NCI-H1092 treated with DMSO at 0.1 percent for 48 hours (cell line): ENCODE measurements around the gene SORCS2.

Source experiments
- DNase-seq: peaks from one replicate; lab custom pipeline; 2025; lab: John Stamatoyannopoulos, UW

The SORCS2 gene

DNA sequence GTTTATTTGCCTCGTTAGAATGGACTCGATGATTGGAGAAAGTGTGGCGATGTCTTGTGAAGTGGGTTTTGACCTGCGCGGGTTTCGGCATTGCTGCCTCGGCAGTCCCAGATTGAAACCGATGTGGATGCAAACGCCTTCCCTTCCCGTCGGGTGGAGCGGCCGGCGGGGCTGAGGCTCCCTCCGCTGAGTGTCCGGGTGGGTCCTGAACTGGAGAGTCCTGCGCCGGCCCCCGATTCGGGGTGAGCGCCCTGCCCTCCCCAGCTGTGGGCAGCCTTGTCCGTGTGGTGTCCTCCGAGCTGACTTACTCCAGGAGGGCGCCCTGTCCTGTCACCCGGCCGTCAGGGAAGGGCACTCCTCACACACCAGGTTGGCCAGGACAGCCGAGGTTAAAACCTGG is 317.7 kb downstream of the SORCS2 start:
- DNase-seq = no peak

DNA sequence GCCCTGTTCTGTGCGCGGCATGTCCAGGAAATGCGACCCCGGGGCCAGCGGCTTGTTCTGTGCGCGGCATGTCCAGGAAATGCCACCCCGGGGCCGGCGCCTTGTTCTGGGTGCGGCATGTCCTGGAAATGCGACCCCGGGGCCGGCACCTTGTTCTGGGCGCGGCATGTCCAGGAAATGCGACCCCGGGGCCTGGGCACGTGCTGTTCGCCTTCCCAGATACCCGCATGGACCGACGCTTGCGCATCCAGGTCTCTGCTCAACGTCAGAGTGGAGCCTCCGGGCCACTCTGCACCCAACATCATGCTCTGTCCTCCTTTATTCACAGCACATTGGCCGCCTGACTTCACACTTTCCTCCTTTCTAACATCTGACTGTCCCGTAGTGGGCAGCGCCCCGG is 318.2 kb downstream of the SORCS2 start:
- no peak for DNase-seq

- DNase-seq = no peak
These were observed 319.2 kb downstream of the SORCS2 start for GRCh38 chr4:7511525-7511924.

GRCh38 chr4:7512428-7512827 is 320.1 kb downstream of the SORCS2 start:
- no peak for DNase-seq

GRCh38 chr4:7512946-7513345 is 320.6 kb downstream of the SORCS2 start:
- no peak for DNase-seq

GRCh38 chr4:7513671-7514070 is 321.3 kb downstream of the SORCS2 start:
- no peak for DNase-seq

DNA sequence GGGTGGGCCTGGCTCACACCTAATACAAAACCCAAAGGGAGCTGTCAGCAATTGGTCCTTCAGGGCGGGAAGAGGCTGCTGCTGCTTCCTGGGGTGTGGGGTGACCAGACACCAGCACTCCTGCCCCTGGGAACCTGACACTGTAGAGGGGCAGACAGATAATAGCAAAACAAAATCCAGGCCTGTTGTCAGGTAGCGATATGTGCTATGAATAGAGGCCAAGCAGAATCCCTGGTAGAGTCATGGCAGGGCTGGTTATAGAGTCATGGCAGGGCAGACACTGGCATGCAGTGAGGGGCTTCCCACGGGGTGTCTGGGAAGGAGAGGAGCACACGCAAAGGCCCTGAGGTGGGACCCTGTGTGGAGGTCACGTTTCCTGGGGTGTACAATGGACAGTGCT is 321.9 kb downstream of the SORCS2 start:
- DNase-seq = no peak

DNA sequence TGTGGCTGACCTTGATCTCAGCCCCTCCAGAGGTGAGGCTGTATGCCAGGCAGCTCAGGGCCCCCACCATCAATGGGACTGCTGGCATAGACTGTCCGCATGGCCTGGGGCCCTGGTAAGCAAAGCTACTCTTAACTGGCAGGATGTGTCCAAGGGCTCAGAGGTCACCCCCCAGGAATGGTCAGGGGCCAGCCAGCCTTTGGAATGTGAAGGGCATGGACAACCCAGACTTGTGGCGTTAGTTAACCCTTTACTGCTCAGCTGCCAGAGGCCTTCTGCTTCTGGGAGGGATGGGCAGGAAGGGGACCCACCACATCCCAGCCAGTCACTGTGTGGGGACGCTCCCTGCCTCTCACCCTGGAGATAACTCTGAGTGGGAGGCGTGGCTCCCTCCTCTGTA is 322.5 kb downstream of the SORCS2 start:
- DNase-seq = no peak

DNA sequence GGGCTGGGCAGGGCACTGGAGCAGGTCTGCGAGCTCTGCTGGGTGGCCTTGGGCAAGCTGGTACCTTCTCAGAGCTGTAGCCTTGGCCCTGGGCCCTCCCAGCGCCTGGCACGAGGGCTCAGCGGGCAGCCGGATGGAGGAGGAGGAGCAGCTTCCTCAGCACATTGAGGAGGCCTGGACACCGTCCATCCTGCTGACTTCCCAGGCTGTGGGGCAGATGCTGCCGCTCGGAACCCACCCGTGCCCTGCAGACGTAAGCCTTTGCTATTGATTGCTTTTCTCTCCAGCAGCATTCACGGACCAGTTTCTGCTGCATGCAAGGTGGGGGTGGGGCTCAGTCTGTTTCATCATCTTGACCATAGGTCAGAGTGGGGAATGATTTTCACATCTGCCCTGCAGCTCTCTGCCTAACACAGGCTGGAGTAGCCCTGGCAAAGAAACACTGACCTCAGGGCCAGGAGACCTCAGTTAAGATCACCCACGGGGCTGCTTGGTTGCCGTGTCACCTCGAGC is 323.1 kb downstream of the SORCS2 start:
- no peak for DNase-seq

DNA sequence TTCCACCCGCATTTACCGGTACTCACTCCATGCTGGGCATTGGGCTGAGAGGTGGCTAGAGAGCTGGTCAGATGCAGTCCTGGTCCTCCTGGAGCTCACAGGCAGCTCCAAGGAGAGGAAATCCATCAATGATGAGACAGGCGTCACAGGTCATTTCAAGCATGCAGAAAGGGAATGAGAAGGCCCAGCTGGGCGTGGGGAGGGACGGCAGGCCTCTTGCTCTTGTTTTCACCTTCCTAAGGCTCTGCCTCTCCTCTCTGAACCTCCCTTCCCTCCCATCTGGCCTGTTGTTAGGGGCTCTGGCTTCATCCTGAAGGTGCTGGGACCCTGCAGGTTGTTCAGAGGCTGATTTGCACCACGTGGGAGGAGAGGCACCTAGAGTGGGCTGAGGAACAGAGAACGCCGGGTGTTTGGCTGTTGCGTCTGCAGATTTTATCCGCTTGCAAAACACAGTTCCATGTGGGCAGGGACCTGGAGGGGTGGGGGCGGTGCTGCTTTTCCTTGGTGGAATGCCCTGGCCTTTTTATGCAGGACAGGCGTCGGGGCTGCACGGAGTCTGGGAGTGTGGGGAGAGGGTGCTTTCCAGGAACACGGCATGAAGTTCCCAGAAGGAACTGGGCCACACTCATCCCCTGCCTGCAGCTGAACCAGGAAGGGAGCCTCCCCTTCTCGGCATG is 323.9 kb downstream of the SORCS2 start:
- DNase-seq = no peak

DNA sequence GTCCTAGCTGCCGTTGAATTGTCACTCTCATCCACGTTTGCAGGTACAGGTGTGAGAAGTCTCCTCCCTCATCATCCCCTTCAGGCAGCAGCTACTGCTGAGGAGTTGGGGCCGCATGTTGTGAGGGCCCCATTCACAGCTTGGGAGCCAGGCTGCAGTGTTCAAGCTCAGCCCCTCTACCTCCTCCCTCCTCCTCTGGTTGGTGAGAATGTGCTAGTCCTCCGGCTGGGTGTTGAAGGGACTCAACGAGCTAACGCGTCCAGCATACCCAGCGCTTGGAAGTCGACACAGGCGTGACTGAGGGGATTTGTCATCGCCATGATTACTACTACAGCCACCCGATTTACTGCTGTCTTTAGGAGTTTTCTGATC is 324.4 kb downstream of the SORCS2 start:
- DNase-seq = no peak

DNA sequence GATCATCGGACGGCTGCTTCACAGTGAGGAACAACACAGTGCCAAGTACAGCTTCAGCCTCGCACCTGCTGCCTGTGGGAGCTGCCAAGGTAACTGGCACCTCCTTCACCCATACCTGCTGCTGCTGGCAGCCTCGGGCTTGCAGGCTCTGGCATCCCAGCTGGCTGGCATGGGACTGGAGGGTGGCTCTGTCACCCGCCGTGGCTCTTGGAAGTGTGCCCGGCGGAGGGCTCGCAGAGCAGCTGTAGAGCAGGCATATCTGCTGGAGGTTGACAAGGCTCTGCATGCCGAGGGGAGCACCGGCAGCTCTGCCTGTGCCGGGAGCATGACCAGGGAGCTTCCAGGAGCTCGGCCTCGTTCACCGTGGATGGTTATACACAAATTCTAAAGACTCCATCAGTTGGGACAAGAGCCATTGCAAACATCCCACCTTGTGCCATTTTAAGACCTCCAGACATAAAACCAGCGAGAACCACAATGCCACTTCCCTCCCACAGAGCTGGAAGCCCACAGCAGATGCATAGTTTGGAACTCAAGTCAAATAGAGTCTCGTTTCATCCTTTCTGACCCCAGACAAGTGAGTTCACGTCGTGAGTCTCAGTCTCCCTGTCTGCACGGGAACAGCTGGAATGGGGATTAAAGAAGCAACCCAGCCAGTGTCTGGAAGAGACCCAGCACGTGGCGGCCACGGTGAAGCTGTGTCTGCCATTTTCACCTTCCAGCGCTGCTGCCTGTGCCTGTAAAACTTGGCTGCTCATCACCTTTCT is 326.7 kb downstream of the SORCS2 start:
- peak; percentile 72 for DNase-seq

DNA sequence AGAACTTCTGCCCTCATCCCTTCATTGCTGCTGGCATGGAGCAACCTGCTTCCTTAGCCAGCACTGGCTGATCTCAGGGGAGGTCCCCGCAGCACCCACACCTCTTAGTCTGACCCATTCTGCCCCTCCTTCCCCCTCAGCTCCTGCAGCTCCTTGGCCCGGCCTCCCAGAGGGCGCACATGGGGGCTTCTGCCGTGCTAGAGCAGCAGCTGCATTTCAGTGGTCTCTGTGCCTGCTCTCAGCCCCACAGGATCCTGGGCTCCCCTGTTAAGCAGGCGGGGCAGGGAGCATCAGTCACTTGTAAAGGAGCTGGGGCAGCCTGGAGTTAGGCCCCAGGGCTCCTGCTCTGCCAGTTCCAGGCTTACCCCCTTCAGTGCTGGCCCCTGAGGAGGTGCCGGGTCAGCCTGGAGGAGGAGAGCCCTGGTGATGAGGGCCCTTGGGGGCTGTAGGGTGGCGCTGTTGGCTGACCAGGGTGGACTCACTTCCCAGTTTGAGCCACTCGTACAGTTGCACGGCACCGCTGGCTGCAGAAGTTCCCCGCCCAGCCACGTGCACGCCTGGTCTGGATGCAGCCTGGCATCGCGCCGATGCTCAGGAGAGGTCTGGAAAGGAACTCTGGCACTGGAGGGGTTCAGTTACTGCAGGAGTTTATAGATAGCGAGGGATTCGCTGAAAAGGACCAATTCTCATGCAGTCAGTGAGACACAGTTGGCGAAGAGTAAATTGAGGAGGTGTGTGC is 327.5 kb downstream of the SORCS2 start:
- DNase-seq = peak; percentile 21

DNA sequence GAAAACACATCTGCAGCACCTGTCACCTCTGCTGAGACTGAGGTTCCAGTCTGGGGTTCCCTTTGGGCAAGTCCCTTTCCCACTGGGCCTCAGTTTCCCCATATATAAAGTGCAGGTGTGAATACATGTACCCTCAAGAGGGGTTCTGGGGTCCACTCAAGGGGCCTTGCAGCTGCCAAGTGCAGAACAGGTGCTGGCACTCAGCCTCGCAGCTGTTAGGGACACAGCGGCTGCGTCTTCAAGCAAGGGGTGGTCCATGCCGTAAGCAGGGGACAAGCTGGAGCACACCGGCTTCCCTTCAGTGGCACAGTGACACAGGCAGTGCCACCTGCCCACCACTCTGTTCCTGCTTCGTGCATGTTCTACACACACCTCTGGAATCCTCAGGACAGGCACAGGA is 329.3 kb downstream of the SORCS2 start:
- DNase-seq = no peak

GRCh38 chr4:7522452-7523220 is 330.3 kb downstream of the SORCS2 start:
- DNase-seq = no peak

DNA sequence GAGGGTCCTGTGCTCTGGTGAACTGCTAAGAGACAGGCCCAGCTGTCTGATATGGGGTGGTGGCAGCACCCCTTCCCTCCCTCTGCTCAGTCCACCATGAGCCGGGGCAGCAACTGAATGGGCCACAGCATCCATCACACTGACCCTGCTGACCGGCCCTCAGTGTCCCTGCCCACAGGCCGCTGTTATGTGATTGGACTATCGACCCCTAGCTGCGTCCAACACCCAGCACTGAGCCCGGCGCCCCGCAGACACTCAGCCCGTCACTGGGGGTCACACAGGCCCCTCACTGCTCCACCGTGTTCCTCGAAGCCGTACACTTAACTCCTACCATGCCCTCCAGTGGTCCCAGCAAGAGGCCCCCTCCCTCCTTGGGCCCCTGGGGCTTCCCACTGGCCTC is 331.2 kb downstream of the SORCS2 start:
- no peak for DNase-seq

DNA sequence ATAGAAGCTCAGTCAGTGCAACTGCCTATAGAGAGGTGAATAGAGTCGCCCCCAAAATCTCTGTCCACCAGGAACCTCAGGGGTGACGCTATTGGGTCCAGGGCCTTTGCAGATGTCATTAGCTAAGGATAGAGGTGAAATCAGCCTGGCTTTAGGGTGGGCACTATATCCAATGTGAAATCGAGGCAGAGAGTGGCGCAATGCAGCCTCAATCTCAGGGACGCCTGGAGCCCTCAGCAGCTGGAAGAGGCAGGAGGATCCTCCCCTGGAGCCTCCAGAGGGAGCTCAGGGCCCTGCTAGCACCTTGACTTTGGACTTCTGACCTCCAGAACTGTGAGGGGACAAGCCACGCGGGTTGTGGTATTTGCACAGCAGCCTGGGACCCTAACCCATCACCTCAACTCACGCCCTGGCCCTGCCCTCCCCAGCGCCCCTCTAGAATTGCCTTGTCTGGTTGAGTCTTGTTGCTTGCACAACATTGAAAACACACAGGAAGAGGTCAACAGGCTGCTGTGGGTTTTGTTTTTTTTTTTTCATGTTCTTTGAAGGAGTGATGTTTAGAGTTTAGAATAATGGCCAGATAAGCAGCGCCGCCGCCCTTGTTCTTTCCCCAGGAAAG is 331.8 kb downstream of the SORCS2 start:
- DNase-seq = no peak

DNA sequence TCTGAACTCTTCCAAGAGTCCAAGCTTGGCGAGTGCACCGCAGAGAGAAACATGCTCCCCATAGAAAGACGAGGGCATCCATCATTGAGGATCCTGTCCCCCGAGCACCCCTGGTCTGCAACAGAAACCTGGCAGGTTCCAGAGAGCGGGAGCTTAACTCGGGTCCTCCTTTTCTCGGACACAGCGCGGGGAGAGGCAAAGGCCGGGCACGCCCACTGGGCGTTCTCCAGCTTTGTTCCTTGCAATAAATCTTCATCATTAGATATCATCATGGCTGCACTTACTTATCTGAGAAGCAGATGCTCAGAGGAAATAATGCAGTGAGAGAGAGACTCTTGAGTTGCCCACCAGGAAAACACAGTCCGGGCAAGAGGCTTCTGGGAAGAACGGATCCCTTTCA is 332.5 kb downstream of the SORCS2 start:
- DNase-seq = no peak

GRCh38 chr4:7526491-7526890 is 334.2 kb downstream of the SORCS2 start:
- no peak for DNase-seq

- no peak for DNase-seq
These were observed 334.7 kb downstream of the SORCS2 start for GRCh38 chr4:7526929-7527535.

DNA sequence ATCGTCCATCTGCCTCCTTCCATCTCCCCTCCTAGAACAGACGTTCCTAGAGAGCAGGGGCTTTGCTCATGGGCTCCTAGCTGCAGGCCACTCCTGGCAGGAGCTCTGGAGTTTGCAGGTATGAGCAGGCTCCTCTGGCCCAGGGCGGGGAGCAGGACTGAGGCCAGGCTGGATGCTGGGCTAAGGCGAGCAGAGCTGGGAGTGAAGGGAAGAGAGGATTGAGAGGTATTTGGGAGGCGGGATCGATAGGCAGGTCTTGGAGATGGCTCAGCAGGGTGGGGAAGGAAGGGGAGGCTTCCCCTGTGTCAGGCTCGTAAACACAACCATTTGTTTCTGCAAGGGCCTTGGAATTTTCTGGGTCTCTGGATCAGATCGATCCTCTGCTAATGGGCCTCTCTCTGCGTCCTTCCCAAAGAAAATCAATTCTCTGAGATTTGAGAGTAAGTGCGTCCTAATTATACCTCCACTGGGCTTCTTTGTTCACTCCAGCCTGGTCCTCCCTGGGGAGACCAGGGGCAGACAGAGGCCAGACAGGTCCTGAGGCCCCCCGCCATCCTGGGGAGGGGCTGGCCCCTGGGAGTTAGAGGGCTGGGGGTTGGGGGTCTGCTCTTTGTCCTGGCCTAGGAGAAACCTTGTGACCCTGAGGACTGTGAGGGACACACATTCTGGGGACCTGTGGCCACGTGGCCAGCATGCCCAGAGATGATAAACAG is 337.2 kb downstream of the SORCS2 start:
- no peak for DNase-seq
